RWPE1 (cell line): ENCODE data around the gene PTPN1.

Source experiments
- CTCF ChIA-PET: fragments of 350-600 bp; sonication (Branson Sonifier 250); formaldehyde crosslinking; extraction: SDS; loops from one replicate; lab custom pipeline; 2021; lab: Yijun Ruan, JAX
- POLR2A ChIA-PET: fragments of 400-600 bp; formaldehyde crosslinking; extraction: SDS; loops from one replicate; lab custom pipeline; 2020; ENCODE audit warnings: antibody characterized with exemption; ENCODE audit not compliant: low non-redundant PET; lab: Yijun Ruan, JAX
- DNase-seq: peaks from one replicate; pipeline ENCODE4 v3.0.0; 2012; ENCODE audit warnings: low spot score
- H3K27ac ChIP-seq: fragments of 450-650 bp; 2 replicates; pipeline ENCODE4 v1.5.1; 2017
- CTCF ChIP-seq: fragments of 450-650 bp; conservative IDR thresholded peaks from 2 replicates; pipeline ENCODE4 v1.5.1; 2017; ENCODE audit warnings: low read depth, mild to moderate bottlenecking

Gene PTPN1

GRCh38 chr20:50467174-50467573 is 43.0 kb upstream of the PTPN1 start:
- peak overlapping the region; percentile 3; the same call in 1 of the 2 replicates for H3K27ac ChIP-seq
- ChIA-PET POLR2A (no interaction called here), CTCF (interaction anchor here (0.6 kb wide), 2 partner anchors 12 to 186 kb away, joined by 3 read pairs; no protein-coding TSS in a partner anchor)
- DNase-seq = no peak
- no peak for TF ChIP-seq CTCF

- peak; percentile 66 for DNase-seq
- POLR2A ChIA-PET = interaction anchor here (0.6 kb wide), 1 partner anchor 24 kb away, joined by 3 read pairs; no protein-coding TSS in a partner anchor
- CTCF ChIA-PET = interaction anchor here (0.5 to 0.8 kb wide), 4 partner anchors 75 to 281 kb away, joined by 3 to 4 read pairs (median 3); no protein-coding TSS in a partner anchor
- TF ChIP-seq CTCF = no peak
- no peak overlapping the region for H3K27ac ChIP-seq
Measured at GRCh38 chr20:50467718-50468356, 42.3 kb upstream of the PTPN1 start.

- CTCF ChIA-PET = interaction anchor here (0.6 to 0.8 kb wide), 3 partner anchors 112 to 281 kb away, joined by 3 read pairs; no protein-coding TSS in a partner anchor
- no peak for DNase-seq
- no peak overlapping the region for H3K27ac ChIP-seq
- POLR2A ChIA-PET = interaction anchor here (0.6 kb wide), 1 partner anchor 24 kb away, joined by 3 read pairs; no protein-coding TSS in a partner anchor
- TF ChIP-seq CTCF = no peak
Measured at GRCh38 chr20:50468378-50468798, 41.8 kb upstream of the PTPN1 start.

- CTCF ChIA-PET = interaction anchor here (0.5 kb wide), 1 partner anchor 107 kb away, joined by 3 read pairs; no protein-coding TSS in a partner anchor
- POLR2A ChIA-PET = no interaction called here
- TF ChIP-seq CTCF = no peak
- H3K27ac ChIP-seq = no peak overlapping the region
- DNase-seq = no peak
Measured at GRCh38 chr20:50469176-50469723, 40.9 kb upstream of the PTPN1 start.

GRCh38 chr20:50469796-50470195 is 40.4 kb upstream of the PTPN1 start:
- CTCF ChIA-PET = interaction anchor here (0.5 to 1.2 kb wide), 2 partner anchors 9 to 106 kb away, joined by 3 to 4 read pairs; no protein-coding TSS in a partner anchor
- DNase-seq = no peak
- no peak for TF ChIP-seq CTCF
- POLR2A ChIA-PET = no interaction called here
- H3K27ac ChIP-seq = no peak overlapping the region

GRCh38 chr20:50470264-50470858 is 39.8 kb upstream of the PTPN1 start:
- ChIA-PET CTCF (interaction anchor here (0.6 to 1.2 kb wide), 2 partner anchors 10 to 118 kb away, joined by 3 to 4 read pairs; no protein-coding TSS in a partner anchor), POLR2A (no interaction called here)
- no peak for DNase-seq
- no peak for TF ChIP-seq CTCF
- no peak overlapping the region for H3K27ac ChIP-seq
